PC-3 (cell line): ENCODE measurements around the gene MBTD1. TPM values are rescaled to one million over a fixed set of nuclear protein-coding genes. Genes with fewer than 3 reads are reported as not detected.

Source experiments
- ATAC-seq: fragments of 200-7000 bp; cut with Tn5 transposase; 2 replicates; pipeline ENCODE4 v1.9.1; 2020; ENCODE audit warnings: mild to moderate bottlenecking, moderate library complexity
- BruUV-seq: library from RNA; stranded (reverse); fragments of 400-500 nt; replicated peaks from 2 replicates; lab custom pipeline; 2021; lab: Mats Ljungman, UMichigan
- CTCF ChIA-PET: fragments of 300-600 bp; sonication (Branson Sonifier 250); formaldehyde crosslinking; loops from one replicate; lab custom pipeline; 2022; ENCODE audit warnings: antibody characterized with exemption; lab: Charles Lee
- POLR2A ChIA-PET: fragments of 300-600 bp; sonication (Branson Sonifier 250); formaldehyde crosslinking; loops from one replicate; lab custom pipeline; 2022; ENCODE audit warnings: antibody characterized with exemption; ENCODE audit not compliant: unreplicated experiment; lab: Charles Lee
- DNase-seq: peaks from one replicate; pipeline ENCODE4 v3.0.0-alpha.2; 2015
- H2AFZ ChIP-seq: fragments of 300-600 bp; sonication (generic); 2 replicates; pipeline ENCODE4 v1.6.0; 2016; ENCODE audit warnings: antibody characterized with exemption, low read length
- H3F3A ChIP-seq: fragments of 300-600 bp; sonication (generic); one replicate; pipeline ENCODE4 v1.6.0; 2017; ENCODE audit warnings: antibody characterized with exemption, low read length, control low read depth, mild to moderate bottlenecking; ENCODE audit not compliant: unreplicated experiment
- H3K27ac ChIP-seq: fragments of 300-600 bp; sonication (generic); 2 replicates; pipeline ENCODE4 v1.5.1; 2016; ENCODE audit warnings: mild to moderate bottlenecking, low read length
- H3K27me3 ChIP-seq: fragments of 300-600 bp; sonication (generic); 2 replicates; pipeline ENCODE4 v1.6.1; 2016; ENCODE audit warnings: low read length, mixed read lengths
- H3K36me3 ChIP-seq: fragments of 300-600 bp; sonication (generic); 2 replicates; pipeline ENCODE4 v1.6.1; 2016; ENCODE audit warnings: low read depth, mixed run types, low read length, mixed read lengths
- H3K4me1 ChIP-seq: fragments of 300-600 bp; sonication (generic); 2 replicates; pipeline ENCODE4 v1.5.1; 2016; ENCODE audit warnings: low read length; ENCODE audit not compliant: insufficient read depth
- H3K4me2 ChIP-seq: fragments of 300-600 bp; sonication (generic); 2 replicates; pipeline ENCODE4 v1.6.0; 2016; ENCODE audit warnings: low read length
- H3K4me3 ChIP-seq: fragments of 300-600 bp; sonication (generic); 2 replicates; pipeline ENCODE4 v1.5.1; 2016; ENCODE audit warnings: mild to moderate bottlenecking, low read length, mixed read lengths
- H3K79me2 ChIP-seq: fragments of 300-600 bp; sonication (generic); 2 replicates; pipeline ENCODE4 v1.6.1; 2017; ENCODE audit warnings: low read length, mixed read lengths
- H3K9ac ChIP-seq: fragments of 300-600 bp; sonication (generic); 2 replicates; pipeline ENCODE4 v1.6.0; 2016; ENCODE audit warnings: mild to moderate bottlenecking, low read length
- H3K9me2 ChIP-seq: fragments of 300-600 bp; sonication (generic); replicated peaks from 2 replicates; pipeline ENCODE4 v1.6.1; 2016; ENCODE audit warnings: mixed run types, low read length, mixed read lengths
- H3K9me3 ChIP-seq: fragments of 300-600 bp; sonication (generic); 2 replicates; pipeline ENCODE4 v1.6.1; 2016; ENCODE audit warnings: low read length, mixed read lengths
- H4K20me1 ChIP-seq: fragments of 300-600 bp; sonication (generic); 2 replicates; pipeline ENCODE4 v1.6.1; 2016; ENCODE audit warnings: low read length, mixed read lengths
- CTCF ChIP-seq: fragments of 300-600 bp; sonication (generic); conservative IDR thresholded peaks from 2 replicates; pipeline ENCODE4 v1.5.1; 2017; ENCODE audit warnings: antibody characterized with exemption, low read depth, mild to moderate bottlenecking, low read length
- EZH2 ChIP-seq: fragments of 300-600 bp; sonication (generic); IDR thresholded peaks from one replicate; pipeline ENCODE4 v1.6.1; 2017; ENCODE audit warnings: antibody characterized with exemption, mild to moderate bottlenecking, low read length; ENCODE audit not compliant: unreplicated experiment
- EZH2phosphoT487 ChIP-seq: fragments of 300-600 bp; sonication (generic); IDR thresholded peaks from 2 replicates; pipeline ENCODE4 v1.6.1; 2018; ENCODE audit warnings: mild to moderate bottlenecking, antibody characterized with exemption, low read length, borderline replicate concordance
- intact Hi-C: fragments of 100-400 bp; cut with micrococcal nuclease; formaldehyde crosslinking; loops from 2 replicates; pipeline ENCODE4 v1.9.0; 2023
- total RNA-seq: library from RNA; depleted of rRNA; stranded (reverse); fragments of >200 nt; gene quantifications from 2 replicates; pipeline ENCODE4 v1.2.3, GENCODE V29; 2014

Gene MBTD1
- total RNA-seq, 1 experiment from 2014 or later = 13.8 TPM

GRCh38 chr17:51221322-51221721 is 38.5 kb downstream of the MBTD1 start:
- Histone ChIP-seq H3K4me3 (no peak overlapping the region), H3K27ac (no peak overlapping the region), H3K9me2 (no peaks in the 10 kb centered on the region), H4K20me1 (no peaks in the 10 kb centered on the region), H3K4me2 (no peak overlapping the region), H2AFZ (no peak overlapping the region), H3K79me2 (0 out of 2 replicates have a peak, but pooled peaks cover 3% of the 10 kb centered on the region), H3K9me3 (no peaks in the 10 kb centered on the region), H3F3A (no peaks in the 10 kb centered on the region), H3K4me1 (no peaks in the 10 kb centered on the region), H3K9ac (no peak overlapping the region), H3K36me3 (peaks cover 39% of the 10 kb centered on the region; the same call in 1 of the 2 replicates), H3K27me3 (no peaks in the 10 kb centered on the region)
- TF ChIP-seq CTCF = no peak
- no peak for TF ChIP-seq EZH2
- TF ChIP-seq EZH2phosphoT487 = no peak
- ChIA-PET CTCF (no interaction called here), POLR2A (no interaction called here)
- intact Hi-C loops = no loop called here
- ATAC-seq (no peak), DNase-seq (no peak)
- BruUV-seq = no TSS peak

GRCh38 chr17:51217946-51218345 is 41.9 kb downstream of the MBTD1 start:
- intact Hi-C loops = no loop called here
- peaks cover 39% of the 10 kb centered on the region; the same call in 1 of the 2 replicates for H3K36me3 ChIP-seq

More at GRCh38 chr17:51217946-51218345, 41.9 kb downstream of the MBTD1 start:
- no peaks in the 10 kb centered on the region for H3K9me3 ChIP-seq
- no peak for DNase-seq
- ChIA-PET CTCF (no interaction called here), POLR2A (no interaction called here)
- TF ChIP-seq CTCF = no peak
- TF ChIP-seq EZH2 = no peak
- no peak for TF ChIP-seq EZH2phosphoT487
- H3K4me3 ChIP-seq = no peak overlapping the region
- H3K4me2 ChIP-seq = no peak overlapping the region
- H4K20me1 ChIP-seq = no peaks in the 10 kb centered on the region
- no peak for ATAC-seq
- H3K9ac ChIP-seq = no peak overlapping the region
- BruUV-seq = no TSS peak
- no peak overlapping the region for H3K27ac ChIP-seq
- H3F3A ChIP-seq = no peaks in the 10 kb centered on the region
- H3K4me1 ChIP-seq = no peaks in the 10 kb centered on the region
- H3K9me2 ChIP-seq = no peaks in the 10 kb centered on the region
- no peak overlapping the region for H2AFZ ChIP-seq
- H3K79me2 ChIP-seq = no peaks in the 10 kb centered on the region
- no peaks in the 10 kb centered on the region for H3K27me3 ChIP-seq
